ENCODE data around the gene PCDHGC3.
A peak's percentile ranks its signal among the peaks of the same experiment; 100 is the strongest.

The PCDHGC3 gene

GRCh38 chr5:141511771-141512325 is 36.1 kb downstream of the PCDHGC3 start:
- in situ Hi-C loops (cut with MboI; ENCODE audit: low sequenced_read_pairs, unreplicated experiment): no loop called here
- TF ChIP-seq CTCF (IDR thresholded peaks at IDR 0.05; ENCODE audit: borderline replicate concordance, control extremely low read depth, extremely low read depth, insufficient read depth, missing control alignments): no peak
- no peak for DNase-seq (ENCODE audit: low spot score)

- in situ Hi-C loops (cut with MboI; ENCODE audit: low sequenced_read_pairs, unreplicated experiment): no loop called here
- TF ChIP-seq CTCF (IDR thresholded peaks at IDR 0.05; ENCODE audit: borderline replicate concordance, control extremely low read depth, extremely low read depth, insufficient read depth, missing control alignments): peak; percentile 79
- DNase-seq (ENCODE audit: low spot score): peak; percentile 87
These were observed 36.7 kb downstream of the PCDHGC3 start for GRCh38 chr5:141512390-141512910.

GRCh38 chr5:141512911-141513626 is 37.3 kb downstream of the PCDHGC3 start:
- TF ChIP-seq CTCF (IDR thresholded peaks at IDR 0.05; ENCODE audit: borderline replicate concordance, control extremely low read depth, extremely low read depth, insufficient read depth, missing control alignments): no peak
- DNase-seq (ENCODE audit: low spot score): no peak
- in situ Hi-C loops (cut with MboI; ENCODE audit: low sequenced_read_pairs, unreplicated experiment): no loop called here

- DNase-seq (ENCODE audit: low spot score): peak; percentile 67
- no peak for TF ChIP-seq CTCF (IDR thresholded peaks at IDR 0.05; ENCODE audit: borderline replicate concordance, control extremely low read depth, extremely low read depth, insufficient read depth, missing control alignments)
- in situ Hi-C loops (cut with MboI; ENCODE audit: low sequenced_read_pairs, unreplicated experiment): no loop called here
These were observed 38.0 kb downstream of the PCDHGC3 start for GRCh38 chr5:141513627-141514329.

GRCh38 chr5:141514330-141515133 is 38.8 kb downstream of the PCDHGC3 start:
- TF ChIP-seq CTCF (IDR thresholded peaks at IDR 0.05; ENCODE audit: borderline replicate concordance, control extremely low read depth, extremely low read depth, insufficient read depth, missing control alignments): no peak
- no peak for DNase-seq (ENCODE audit: low spot score)
- in situ Hi-C loops (cut with MboI; ENCODE audit: low sequenced_read_pairs, unreplicated experiment): no loop called here

GRCh38 chr5:141515141-141515540 is 39.4 kb downstream of the PCDHGC3 start:
- in situ Hi-C loops (cut with MboI; ENCODE audit: low sequenced_read_pairs, unreplicated experiment): no loop called here
- no peak for TF ChIP-seq CTCF (IDR thresholded peaks at IDR 0.05; ENCODE audit: borderline replicate concordance, control extremely low read depth, extremely low read depth, insufficient read depth, missing control alignments)
- no peak for DNase-seq (ENCODE audit: low spot score)
